Measurements from ENCODE around the gene TNFAIP8L2. TPM values are rescaled to one million over a fixed set of nuclear protein-coding genes. Genes with fewer than 3 reads are reported as not detected.

The TNFAIP8L2 gene
- total RNA-seq, 1 donor from 2014 or later = not detected

DNA sequence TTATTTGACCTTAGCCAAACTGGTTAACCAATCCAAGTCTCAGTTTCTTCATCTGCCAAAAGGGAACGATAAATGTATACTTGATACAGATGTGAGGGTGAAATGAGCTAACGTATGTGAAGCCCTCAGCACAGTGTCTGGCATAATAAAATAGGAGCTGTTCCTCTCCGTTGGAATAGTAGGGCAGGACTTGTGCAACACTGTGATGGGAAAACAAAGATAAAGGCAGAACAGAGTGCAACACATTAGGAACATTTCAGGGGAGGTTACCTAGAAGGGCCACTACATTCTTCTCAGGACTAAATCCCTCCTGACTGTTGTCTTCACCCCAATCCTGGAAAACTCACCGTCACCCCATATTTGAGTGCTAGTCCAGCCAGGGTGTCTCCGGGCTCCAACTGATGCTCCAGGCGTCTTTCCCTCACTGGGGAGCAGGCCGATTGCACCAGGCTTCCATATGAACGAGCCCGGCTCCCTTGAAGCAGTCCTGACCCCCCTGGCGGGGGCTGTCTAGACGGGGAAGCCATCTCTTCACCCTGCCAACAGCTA lies 8.4 kb downstream of the TNFAIP8L2 start:
- Histone ChIP-seq H3K27me3 (ENCODE audit: control insufficient read depth, insufficient read depth, low read length) (no peaks in the 10 kb centered on the region), H3K4me3 (ENCODE audit: low read depth, low read length) (peak overlapping the region; percentile 54), H3K36me3 (ENCODE audit: control insufficient read depth, insufficient read depth, low read length) (peaks cover 1% of the 10 kb centered on the region)
- no peak for DNase-seq (ENCODE audit: low read depth)
- TF ChIP-seq, protein P1, sequence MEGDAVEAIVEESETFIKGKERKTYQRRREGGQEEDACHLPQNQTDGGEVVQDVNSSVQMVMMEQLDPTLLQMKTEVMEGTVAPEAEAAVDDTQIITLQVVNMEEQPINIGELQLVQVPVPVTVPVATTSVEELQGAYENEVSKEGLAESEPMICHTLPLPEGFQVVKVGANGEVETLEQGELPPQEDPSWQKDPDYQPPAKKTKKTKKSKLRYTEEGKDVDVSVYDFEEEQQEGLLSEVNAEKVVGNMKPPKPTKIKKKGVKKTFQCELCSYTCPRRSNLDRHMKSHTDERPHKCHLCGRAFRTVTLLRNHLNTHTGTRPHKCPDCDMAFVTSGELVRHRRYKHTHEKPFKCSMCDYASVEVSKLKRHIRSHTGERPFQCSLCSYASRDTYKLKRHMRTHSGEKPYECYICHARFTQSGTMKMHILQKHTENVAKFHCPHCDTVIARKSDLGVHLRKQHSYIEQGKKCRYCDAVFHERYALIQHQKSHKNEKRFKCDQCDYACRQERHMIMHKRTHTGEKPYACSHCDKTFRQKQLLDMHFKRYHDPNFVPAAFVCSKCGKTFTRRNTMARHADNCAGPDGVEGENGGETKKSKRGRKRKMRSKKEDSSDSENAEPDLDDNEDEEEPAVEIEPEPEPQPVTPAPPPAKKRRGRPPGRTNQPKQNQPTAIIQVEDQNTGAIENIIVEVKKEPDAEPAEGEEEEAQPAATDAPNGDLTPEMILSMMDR (IDR thresholded peaks at IDR 0.05; ENCODE audit: insufficient read depth, low read length, poor library complexity, severe bottlenecking) = no peak

DNA sequence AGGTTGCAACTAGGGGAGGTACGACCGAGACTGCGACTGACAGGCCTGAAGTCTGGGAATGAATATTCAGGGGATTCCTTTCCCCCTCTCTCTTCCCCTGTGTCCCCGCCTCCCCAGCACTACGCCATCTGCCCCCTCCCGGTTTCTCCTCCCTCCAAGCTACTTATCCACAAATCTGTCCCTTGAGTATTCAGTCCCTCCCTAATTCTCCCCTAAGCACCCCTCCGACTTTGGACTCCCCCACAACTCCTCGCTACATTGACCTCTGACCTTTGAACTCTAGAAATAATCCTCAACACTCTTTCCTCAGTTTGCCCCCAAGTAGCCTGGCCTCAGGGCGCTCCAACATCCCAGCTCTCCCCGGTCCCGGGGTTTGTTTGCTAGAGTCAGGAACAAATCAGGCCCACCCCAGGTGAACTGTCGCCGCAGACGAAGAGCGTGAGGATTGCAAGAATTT lies 8.9 kb downstream of the TNFAIP8L2 start:
- no peak for DNase-seq (ENCODE audit: low read depth)
- H3K27me3 ChIP-seq (ENCODE audit: control insufficient read depth, insufficient read depth, low read length) = no peaks in the 10 kb centered on the region
- TF ChIP-seq, protein P1 (IDR thresholded peaks at IDR 0.05; ENCODE audit: insufficient read depth, low read length, poor library complexity, severe bottlenecking) = no peak
- H3K36me3 ChIP-seq (ENCODE audit: control insufficient read depth, insufficient read depth, low read length) = peaks cover 1% of the 10 kb centered on the region
- H3K4me3 ChIP-seq (ENCODE audit: low read depth, low read length) = peak overlapping the region; percentile 54

DNA sequence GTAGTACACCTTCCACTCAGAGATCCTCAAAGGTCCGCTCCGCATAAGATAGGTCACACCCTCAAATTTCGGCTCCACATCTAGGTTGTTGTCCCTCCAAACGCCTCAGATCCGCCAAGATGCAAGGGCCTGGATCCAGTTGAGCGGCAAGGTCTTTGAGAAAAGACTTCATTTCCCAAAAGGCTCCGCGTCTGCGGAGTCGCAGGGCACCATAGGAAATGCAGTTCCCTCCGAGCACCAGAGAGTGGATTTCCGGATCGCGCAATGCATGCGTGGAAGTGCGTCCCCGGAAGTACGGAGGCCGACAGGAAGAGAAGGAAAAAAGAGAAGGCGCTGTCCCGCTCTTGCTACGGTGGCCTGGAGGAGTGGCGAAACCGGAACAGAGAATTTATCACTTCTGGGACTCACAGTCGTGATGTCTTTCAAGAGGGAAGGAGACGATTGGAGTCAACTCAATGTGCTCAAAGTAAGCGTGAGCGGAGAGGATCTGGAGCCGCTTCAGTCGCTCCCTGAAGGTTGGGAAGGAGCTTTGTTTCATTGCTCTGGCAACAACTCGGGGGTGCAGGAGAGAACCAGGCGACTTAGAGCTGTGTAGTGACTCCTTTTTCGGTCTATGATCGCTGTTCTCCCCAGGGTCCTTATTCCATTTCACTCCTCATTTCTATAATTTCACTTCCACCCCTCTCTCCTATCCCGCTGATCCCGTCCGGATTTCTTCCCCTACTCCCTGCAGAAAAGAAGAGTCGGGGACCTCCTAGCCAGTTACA lies 9.5 kb downstream of the TNFAIP8L2 start, which contains the start of the genes LYSMD1 and SCNM1:
LYSMD1 (minus strand) TSS at position 165 of the 767 bp plus-strand sequence. CDS start 644 bp downstream, outside the sequence.
SCNM1 (plus strand) TSS at position 407 of the 767 bp plus-strand sequence; CDS start at position 416, 9 bp downstream.
- H3K27me3 ChIP-seq (ENCODE audit: control insufficient read depth, insufficient read depth, low read length) = no peaks in the 10 kb centered on the region
- H3K4me3 ChIP-seq (ENCODE audit: low read depth, low read length) = peak within 1 kb of the TSS; percentile 54
- peaks cover 1% of the 10 kb centered on the region for H3K36me3 ChIP-seq (ENCODE audit: control insufficient read depth, insufficient read depth, low read length)
- DNase-seq (ENCODE audit: low read depth) = peak; percentile 93
- TF ChIP-seq, protein P1 (IDR thresholded peaks at IDR 0.05; ENCODE audit: insufficient read depth, low read length, poor library complexity, severe bottlenecking) = no peak

DNA sequence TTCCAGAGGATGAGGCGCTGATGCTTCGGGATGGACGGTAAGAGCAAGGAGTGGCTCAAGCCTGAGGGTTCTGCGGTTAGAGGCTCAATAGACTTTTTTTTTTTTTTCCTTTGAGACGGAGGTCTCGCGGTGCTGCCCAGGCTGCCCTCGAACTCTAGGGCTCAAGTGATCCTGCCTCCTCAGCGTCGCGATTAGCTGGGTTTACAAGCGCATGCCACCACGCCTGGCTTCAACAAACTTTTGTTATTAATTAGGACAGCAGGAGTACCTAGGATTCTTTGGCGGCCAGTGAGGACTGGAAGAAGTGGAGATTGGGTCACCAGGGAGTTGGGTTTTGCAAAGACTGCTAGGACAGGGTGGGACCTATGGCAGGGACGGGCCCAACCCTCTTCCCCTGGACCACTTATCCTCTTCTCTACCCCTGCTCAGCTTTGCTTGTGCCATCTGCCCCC lies 10.1 kb downstream of the TNFAIP8L2 start:
- peaks cover 1% of the 10 kb centered on the region for H3K36me3 ChIP-seq (ENCODE audit: control insufficient read depth, insufficient read depth, low read length)
- H3K27me3 ChIP-seq (ENCODE audit: control insufficient read depth, insufficient read depth, low read length) = no peaks in the 10 kb centered on the region
- TF ChIP-seq, protein P1 (IDR thresholded peaks at IDR 0.05; ENCODE audit: insufficient read depth, low read length, poor library complexity, severe bottlenecking) = no peak
- peak overlapping the region; percentile 54 for H3K4me3 ChIP-seq (ENCODE audit: low read depth, low read length)
- no peak for DNase-seq (ENCODE audit: low read depth)

DNA sequence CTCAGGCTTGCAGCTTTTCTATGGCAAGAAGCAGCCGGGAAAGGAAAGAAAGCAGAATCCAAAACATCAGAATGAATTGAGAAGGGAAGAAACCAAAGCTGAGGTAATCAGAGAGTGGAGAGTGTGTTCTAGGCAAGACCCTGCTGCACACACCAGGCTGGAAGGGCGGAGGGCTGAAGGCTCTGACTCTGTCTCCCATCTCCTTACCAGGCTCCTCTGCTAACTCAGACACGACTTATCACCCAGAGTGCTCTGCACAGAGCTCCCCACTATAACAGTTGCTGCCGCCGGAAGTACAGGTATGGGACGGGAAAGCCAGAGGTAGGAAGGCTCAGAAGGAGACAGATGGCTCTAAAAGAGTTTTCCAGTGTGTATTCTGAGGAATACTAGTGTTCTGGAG lies 10.7 kb downstream of the TNFAIP8L2 start:
- DNase-seq (ENCODE audit: low read depth) = no peak
- TF ChIP-seq, protein P1 (IDR thresholded peaks at IDR 0.05; ENCODE audit: insufficient read depth, low read length, poor library complexity, severe bottlenecking) = no peak
- H3K36me3 ChIP-seq (ENCODE audit: control insufficient read depth, insufficient read depth, low read length) = peaks cover 1% of the 10 kb centered on the region
- no peaks in the 10 kb centered on the region for H3K27me3 ChIP-seq (ENCODE audit: control insufficient read depth, insufficient read depth, low read length)
- H3K4me3 ChIP-seq (ENCODE audit: low read depth, low read length) = peak overlapping the region; percentile 54
